HEK293T (cell line): Measurements from ENCODE around the gene TBC1D2.

Source experiments
- ARNT ChIP-seq: fragments of 450-650 bp; IDR thresholded peaks from 2 replicates; pipeline ENCODE4 v1.6.1; 2017; ENCODE audit warnings: mild to moderate bottlenecking
- BHLHE40 ChIP-seq: fragments of 450-650 bp; IDR thresholded peaks from 2 replicates; pipeline ENCODE4 v1.6.1; 2016; ENCODE audit warnings: mild to moderate bottlenecking, moderate library complexity, borderline replicate concordance
- CTBP1 ChIP-seq: fragments of 450-650 bp; IDR thresholded peaks from 2 replicates; pipeline ENCODE4 v1.6.1; 2016; ENCODE audit warnings: borderline replicate concordance
- FOXM1 ChIP-seq: fragments of 450-650 bp; IDR thresholded peaks from 2 replicates; pipeline ENCODE4 v1.6.1; 2017; ENCODE audit warnings: mild to moderate bottlenecking, borderline replicate concordance
- HDGF ChIP-seq: fragments of 450-650 bp; IDR thresholded peaks from 2 replicates; pipeline ENCODE4 v1.6.1; 2017; ENCODE audit warnings: antibody characterized with exemption, borderline replicate concordance
- L3MBTL2 ChIP-seq: fragments of 450-650 bp; conservative IDR thresholded peaks from 2 replicates; pipeline ENCODE4 v1.6.1; 2016; ENCODE audit warnings: mild to moderate bottlenecking
- NFRKB ChIP-seq: fragments of 450-650 bp; IDR thresholded peaks from 2 replicates; pipeline ENCODE4 v1.6.1; 2016; ENCODE audit warnings: mild to moderate bottlenecking, moderate library complexity
- SP1 ChIP-seq: fragments of 450-650 bp; IDR thresholded peaks from 2 replicates; pipeline ENCODE4 v1.6.1; 2017
- ZNF384 ChIP-seq: fragments of 450-650 bp; IDR thresholded peaks from 2 replicates; pipeline ENCODE4 v1.6.1; 2016
- TF ChIP-seq, protein P1 (sequence below): fragments of 450-650 bp; IDR thresholded peaks from 2 replicates; pipeline ENCODE4 v1.6.1; 2016

GRCh38 chr9:98263080-98263479 lies 7.6 kb upstream of the TBC1D2 start:
- TF ChIP-seq SP1, result no peak
- TF ChIP-seq HDGF, result no peak
- TF ChIP-seq ZNF384, result no peak
- no peak for TF ChIP-seq BHLHE40
- TF ChIP-seq L3MBTL2, result no peak
- TF ChIP-seq FOXM1, result no peak
- TF ChIP-seq CTBP1, result no peak
- TF ChIP-seq NFRKB, result no peak
- TF ChIP-seq, protein P1, sequence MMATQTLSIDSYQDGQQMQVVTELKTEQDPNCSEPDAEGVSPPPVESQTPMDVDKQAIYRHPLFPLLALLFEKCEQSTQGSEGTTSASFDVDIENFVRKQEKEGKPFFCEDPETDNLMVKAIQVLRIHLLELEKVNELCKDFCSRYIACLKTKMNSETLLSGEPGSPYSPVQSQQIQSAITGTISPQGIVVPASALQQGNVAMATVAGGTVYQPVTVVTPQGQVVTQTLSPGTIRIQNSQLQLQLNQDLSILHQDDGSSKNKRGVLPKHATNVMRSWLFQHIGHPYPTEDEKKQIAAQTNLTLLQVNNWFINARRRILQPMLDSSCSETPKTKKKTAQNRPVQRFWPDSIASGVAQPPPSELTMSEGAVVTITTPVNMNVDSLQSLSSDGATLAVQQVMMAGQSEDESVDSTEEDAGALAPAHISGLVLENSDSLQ, result no peak
- TF ChIP-seq ARNT, result no peak
